HepG2 (cell line): ENCODE results near the gene GLI3. TPM values are rescaled to one million over a fixed set of nuclear protein-coding genes. Genes with fewer than 3 reads are reported as not detected.

ENCODE experiments used
- ATAC-seq: fragments of 200-7000 bp; cut with Tn5 transposase; 3 replicates; pipeline ENCODE4 v1.9.1; 2020; ENCODE audit warnings: mild to moderate bottlenecking, moderate library complexity
- BruUV-seq: library from RNA; stranded (reverse); fragments of 400-500 nt; replicated peaks from 2 replicates; lab custom pipeline; 2021; lab: Mats Ljungman, UMichigan
- CTCF ChIA-PET: fragments of 300-600 bp; formaldehyde crosslinking; extraction: SDS; loops from one replicate; lab custom pipeline; 2021; ENCODE audit warnings: low total read pairs, inconsistent platforms, low intra/inter-chr PET ratio; lab: Yijun Ruan, JAX
- POLR2A ChIA-PET: fragments of 350-600 bp; sonication (Branson Sonifier 250); formaldehyde crosslinking; loops from one replicate; lab custom pipeline; 2020; ENCODE audit warnings: antibody characterized with exemption, inconsistent platforms; lab: Yijun Ruan, JAX
- DNase-seq: peaks from one replicate; pipeline ENCODE4 v3.0.0-alpha.2; 2015; ENCODE audit warnings: low spot score
- FAIRE-seq: peaks from 3 replicates; lab custom pipeline; 2011; peaks lifted over from hg19 to GRCh38; lab: Jason Lieb, UNC
- H2AFZ ChIP-seq: one replicate; pipeline ENCODE4 v1.6.1; 2011; ENCODE audit warnings: low read length, inconsistent platforms
- H3K27ac ChIP-seq: fragments of 300-600 bp; 3 replicates; pipeline ENCODE4 v1.8.0; 2011; ENCODE audit warnings: mixed run types, mild to moderate bottlenecking, mixed read lengths, low read length, inconsistent platforms; ENCODE audit not compliant: insufficient read depth; ENCODE audit errors: extremely low read length
- H3K27me3 ChIP-seq, 2 experiments: fragments of 200-600 bp in 1 of 2; 2 replicates in 1 of 2; 3 replicates in 1 of 2; pipeline versions ENCODE4 v1.6.0 to v1.8.0; 2011; ENCODE audit warnings: low read length in 2 of 2, mild to moderate bottlenecking in 2 of 2, moderate library complexity in 2 of 2, inconsistent platforms in 1 of 2; ENCODE audit not compliant: insufficient read depth in 2 of 2, control insufficient read depth in 1 of 2
- H3K36me3 ChIP-seq, 2 experiments: fragments of 200-600 bp in 1 of 2; replicated peaks in 1 of 2; 2 replicates in 1 of 2; 3 replicates in 1 of 2; pipeline versions ENCODE4 v1.5.1 to v1.8.0; 2011; ENCODE audit warnings: low read length in 2 of 2, inconsistent platforms in 1 of 2; ENCODE audit not compliant: insufficient read depth in 2 of 2, control insufficient read depth in 1 of 2
- H3K4me1 ChIP-seq: 2 replicates; pipeline ENCODE4 v1.5.1; 2012; ENCODE audit warnings: low read length, inconsistent platforms; ENCODE audit not compliant: insufficient read depth
- H3K4me2 ChIP-seq: 2 replicates; pipeline ENCODE4 v1.6.0; 2011; ENCODE audit warnings: low read depth, low read length, inconsistent platforms
- H3K4me3 ChIP-seq, 3 experiments: fragments of 200-600 bp in 1 of 3; sonication (generic), shearing (Covaris generic) in 1 of 3; replicated peaks in 1 of 3; 2 replicates each; pipeline ENCODE4 v1.5.1; 2011 to 2016; ENCODE audit warnings: low read length in 3 of 3, inconsistent platforms in 2 of 3, low read depth in 2 of 3, mild to moderate bottlenecking in 2 of 3, control low read depth in 1 of 3, mixed read lengths in 1 of 3; ENCODE audit not compliant: insufficient read depth in 1 of 3
- H3K79me2 ChIP-seq: one replicate; pipeline ENCODE4 v1.6.1; 2011; ENCODE audit warnings: low read length, inconsistent platforms; ENCODE audit not compliant: insufficient read depth
- H3K9ac ChIP-seq: 2 replicates; pipeline ENCODE4 v1.6.0; 2011; ENCODE audit warnings: mild to moderate bottlenecking, low read depth, low read length, inconsistent platforms; ENCODE audit not compliant: insufficient read depth
- H3K9me3 ChIP-seq: 2 replicates; pipeline ENCODE4 v1.5.1; 2012; ENCODE audit warnings: mild to moderate bottlenecking, low read length
- H4K20me1 ChIP-seq: 2 replicates; pipeline ENCODE4 v1.6.0; 2011; ENCODE audit warnings: inconsistent platforms, mild to moderate bottlenecking, low read length, moderate library complexity; ENCODE audit not compliant: insufficient read depth
- AGO1 ChIP-seq: fragments of 200-400 bp; formaldehyde crosslinking; IDR thresholded peaks from 2 replicates; pipeline ENCODE4 v1.6.1; 2017; ENCODE audit warnings: mild to moderate bottlenecking, low read depth, low read length, moderate library complexity; ENCODE audit not compliant: poor library complexity, severe bottlenecking
- BORCS8-MEF2B ChIP-seq: sonication (generic); formaldehyde crosslinking; IDR thresholded peaks from 2 replicates; pipeline ENCODE4 v1.8.0; 2022; ENCODE audit warnings: mild to moderate bottlenecking, missing genetic modification reagents
- ELF1 ChIP-seq: sonication (generic); formaldehyde crosslinking; IDR thresholded peaks from 2 replicates; pipeline ENCODE4 v1.4.0; 2020; ENCODE audit warnings: missing genetic modification reagents
- GLI4 ChIP-seq: sonication (generic); formaldehyde crosslinking; IDR thresholded peaks from 2 replicates; pipeline ENCODE4 v1.5.1; 2020; ENCODE audit warnings: missing genetic modification reagents, mild to moderate bottlenecking, moderate library complexity, borderline replicate concordance
- NCOR1 ChIP-seq: fragments of 200-600 bp; sonication (generic); IDR thresholded peaks from 2 replicates; pipeline ENCODE4 v1.7.0; 2017; ENCODE audit warnings: antibody characterized with exemption, low read length, borderline replicate concordance
- NR2F2 ChIP-seq: IDR thresholded peaks from 2 replicates; pipeline ENCODE4 v1.6.1; 2012; ENCODE audit warnings: low read depth, inconsistent platforms, borderline replicate concordance
- REPIN1 ChIP-seq: sonication (generic); formaldehyde crosslinking; IDR thresholded peaks from 2 replicates; pipeline ENCODE4 v1.8.0; 2022; ENCODE audit warnings: missing genetic modification reagents, low read depth, mild to moderate bottlenecking, borderline replicate concordance
- XBP1 ChIP-seq: sonication (generic); formaldehyde crosslinking; IDR thresholded peaks from 2 replicates; pipeline ENCODE4 v1.5.0; 2020; ENCODE audit warnings: missing genetic modification reagents
- ZNF207 ChIP-seq: fragments of 450-650 bp; IDR thresholded peaks from 2 replicates; pipeline ENCODE4 v1.6.1; 2016; ENCODE audit warnings: antibody characterized with exemption, borderline replicate concordance
- ZNF260 ChIP-seq: sonication (generic); formaldehyde crosslinking; IDR thresholded peaks from 2 replicates; pipeline ENCODE4 v1.4.0; 2020; ENCODE audit warnings: missing genetic modification reagents, low read depth, mild to moderate bottlenecking, borderline replicate concordance
- ZNF33A ChIP-seq: sonication (generic); formaldehyde crosslinking; IDR thresholded peaks from 2 replicates; pipeline ENCODE4 v1.5.1; 2020; ENCODE audit warnings: missing genetic modification reagents, mild to moderate bottlenecking, moderate library complexity, borderline replicate concordance
- ZNF552 ChIP-seq: sonication (generic); formaldehyde crosslinking; IDR thresholded peaks from 2 replicates; pipeline ENCODE4 v1.9.0; 2022; ENCODE audit warnings: missing genetic modification reagents, mild to moderate bottlenecking, borderline replicate concordance
- ZNF569 ChIP-seq: sonication (generic); formaldehyde crosslinking; IDR thresholded peaks from 2 replicates; pipeline ENCODE4 v1.5.0; 2020; ENCODE audit warnings: mild to moderate bottlenecking, missing genetic modification reagents, moderate library complexity, borderline replicate concordance
- WGBS: methylation state at CpG from one replicate; pipeline ENCODE4 v1.1.6; 2017; ENCODE audit warnings: low lambda C conversion rate; 5-methylcytosine and 5-hydroxymethylcytosine counted together
- in situ Hi-C: cut with HindIII; loops from 2 replicates; pipeline ENCODE4 v1.10.0; 2017; ENCODE audit warnings: low pct_unique_long_range_greater_than_20kb; ENCODE audit not compliant: extremely low pct_ligation_motif_present
- intact Hi-C: fragments of 100-400 bp; cut with micrococcal nuclease; formaldehyde crosslinking; loops from one replicate; pipeline ENCODE4 v1.10.0; 2022; ENCODE audit not compliant: unreplicated experiment
- polyA plus RNA-seq, 8 experiments: library from polyadenylated mRNA; depleted of rRNA in 3 of 8; stranded (reverse) in 7 of 8; unstranded in 1 of 8; fragments of >200 nt; fragmentation: Illumina TruSeq in 4 of 8; extraction: Trizol in 4 of 8; gene quantifications; 2 replicates each; pipeline versions ENCODE4 v1.2.1 to v1.2.3, GENCODE V29; 2011 to 2016; ENCODE audit warnings: low read depth in 4 of 8, missing spikeins in 1 of 8, mixed read lengths in 1 of 8; ENCODE audit not compliant: insufficient read depth in 1 of 8
- total RNA-seq, 5 experiments: library from RNA; depleted of rRNA; stranded (reverse); fragments of >200 nt; fragmentation: Illumina TruSeq; extraction: Trizol; gene quantifications; 2 replicates each; pipeline ENCODE4 v1.2.3, GENCODE V29; 2016; ENCODE audit warnings: low read depth in 1 of 5
- TF ChIP-seq, protein P1 (sequence below): sonication (generic); formaldehyde crosslinking; IDR thresholded peaks from 2 replicates; pipeline ENCODE4 v1.8.0; 2023; ENCODE audit warnings: mild to moderate bottlenecking, missing genetic modification reagents
- TF ChIP-seq, protein P2 (sequence below): sonication (generic); formaldehyde crosslinking; IDR thresholded peaks from 2 replicates; pipeline ENCODE4 v1.5.1; 2020; ENCODE audit warnings: missing genetic modification reagents, mild to moderate bottlenecking, borderline replicate concordance
- TF ChIP-seq, protein P3 (sequence below): sonication (generic); formaldehyde crosslinking; IDR thresholded peaks from 2 replicates; pipeline ENCODE4 v1.4.0; 2020; ENCODE audit warnings: missing genetic modification reagents

GLI3 gene
- total and polyA plus RNA-seq, 2 of the 13 experiments (the other 11 are each of a cell fraction or from before 2014, with no cell fraction given) = not detected

DNA sequence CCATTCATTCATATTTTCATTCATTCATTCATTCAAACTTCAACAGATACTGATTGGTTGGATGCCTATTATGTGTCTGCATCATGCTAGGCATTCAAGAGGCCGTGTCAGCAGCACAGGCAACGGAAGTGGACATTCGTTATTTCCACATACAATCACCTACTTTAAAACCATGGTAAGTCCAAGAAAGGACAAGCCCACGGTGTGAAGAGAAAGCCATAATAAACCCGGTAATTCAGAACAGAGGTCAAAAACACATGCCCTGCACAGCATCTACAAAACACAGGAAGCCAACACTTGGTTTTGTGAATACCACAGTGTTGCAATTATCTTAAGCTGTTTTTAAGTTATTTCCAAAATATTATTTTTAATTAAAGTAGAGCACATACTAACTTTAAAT, 126.7 kb downstream of the GLI3 start:
- 2% methylated on average over 5 of the region's 5 CpGs for WGBS
- no peaks in the 10 kb centered on the region for H3K36me3 ChIP-seq
- CTCF ChIA-PET = no interaction called here
- no peak overlapping the region for H3K9ac ChIP-seq
- no peak overlapping the region for H3K4me2 ChIP-seq
- no peaks in the 10 kb centered on the region for H3K9me3 ChIP-seq
- no peak for TF ChIP-seq ZNF552 (CRISPR knock-in tag)
- no peak for TF ChIP-seq AGO1
- TF ChIP-seq, protein P1, sequence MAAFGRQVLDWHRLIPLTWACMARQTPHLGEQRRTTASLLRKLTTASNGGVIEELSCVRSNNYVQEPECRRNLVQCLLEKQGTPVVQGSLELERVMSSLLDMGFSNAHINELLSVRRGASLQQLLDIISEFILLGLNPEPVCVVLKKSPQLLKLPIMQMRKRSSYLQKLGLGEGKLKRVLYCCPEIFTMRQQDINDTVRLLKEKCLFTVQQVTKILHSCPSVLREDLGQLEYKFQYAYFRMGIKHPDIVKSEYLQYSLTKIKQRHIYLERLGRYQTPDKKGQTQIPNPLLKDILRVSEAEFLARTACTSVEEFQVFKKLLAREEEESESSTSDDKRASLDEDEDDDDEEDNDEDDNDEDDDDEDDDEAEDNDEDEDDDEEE = no peak
- TF ChIP-seq NCOR1 = no peak
- TF ChIP-seq ELF1 = no peak
- TF ChIP-seq, protein P2, sequence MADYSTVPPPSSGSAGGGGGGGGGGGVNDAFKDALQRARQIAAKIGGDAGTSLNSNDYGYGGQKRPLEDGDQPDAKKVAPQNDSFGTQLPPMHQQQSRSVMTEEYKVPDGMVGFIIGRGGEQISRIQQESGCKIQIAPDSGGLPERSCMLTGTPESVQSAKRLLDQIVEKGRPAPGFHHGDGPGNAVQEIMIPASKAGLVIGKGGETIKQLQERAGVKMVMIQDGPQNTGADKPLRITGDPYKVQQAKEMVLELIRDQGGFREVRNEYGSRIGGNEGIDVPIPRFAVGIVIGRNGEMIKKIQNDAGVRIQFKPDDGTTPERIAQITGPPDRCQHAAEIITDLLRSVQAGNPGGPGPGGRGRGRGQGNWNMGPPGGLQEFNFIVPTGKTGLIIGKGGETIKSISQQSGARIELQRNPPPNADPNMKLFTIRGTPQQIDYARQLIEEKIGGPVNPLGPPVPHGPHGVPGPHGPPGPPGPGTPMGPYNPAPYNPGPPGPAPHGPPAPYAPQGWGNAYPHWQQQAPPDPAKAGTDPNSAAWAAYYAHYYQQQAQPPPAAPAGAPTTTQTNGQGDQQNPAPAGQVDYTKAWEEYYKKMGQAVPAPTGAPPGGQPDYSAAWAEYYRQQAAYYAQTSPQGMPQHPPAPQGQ (CRISPR knock-in tag) = no peak
- TF ChIP-seq ZNF33A (CRISPR knock-in tag) = no peak
- TF ChIP-seq ZNF569 (CRISPR knock-in tag) = no peak
- no peak for TF ChIP-seq NR2F2
- TF ChIP-seq, protein P3, sequence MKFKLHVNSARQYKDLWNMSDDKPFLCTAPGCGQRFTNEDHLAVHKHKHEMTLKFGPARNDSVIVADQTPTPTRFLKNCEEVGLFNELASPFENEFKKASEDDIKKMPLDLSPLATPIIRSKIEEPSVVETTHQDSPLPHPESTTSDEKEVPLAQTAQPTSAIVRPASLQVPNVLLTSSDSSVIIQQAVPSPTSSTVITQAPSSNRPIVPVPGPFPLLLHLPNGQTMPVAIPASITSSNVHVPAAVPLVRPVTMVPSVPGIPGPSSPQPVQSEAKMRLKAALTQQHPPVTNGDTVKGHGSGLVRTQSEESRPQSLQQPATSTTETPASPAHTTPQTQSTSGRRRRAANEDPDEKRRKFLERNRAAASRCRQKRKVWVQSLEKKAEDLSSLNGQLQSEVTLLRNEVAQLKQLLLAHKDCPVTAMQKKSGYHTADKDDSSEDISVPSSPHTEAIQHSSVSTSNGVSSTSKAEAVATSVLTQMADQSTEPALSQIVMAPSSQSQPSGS = no peak
- no peak for TF ChIP-seq GLI4 (CRISPR knock-in tag)
- TF ChIP-seq XBP1 (CRISPR knock-in tag) = no peak
- no peak for TF ChIP-seq REPIN1 (CRISPR knock-in tag)
- TF ChIP-seq ZNF207 = no peak
- TF ChIP-seq BORCS8-MEF2B (CRISPR knock-in tag) = no peak
- TF ChIP-seq ZNF260 (CRISPR knock-in tag) = no peak
- TF ChIP-seq, all 625 proteins: peak for 0
- Histone ChIP-seq H3K27me3 (peaks cover 0 to 34% of the 10 kb centered on the region in 2 experiments; a peak in 3 of 5 replicates), H3K4me1 (no peaks in the 10 kb centered on the region), H4K20me1 (no peaks in the 10 kb centered on the region), H3K79me2 (no peaks in the 10 kb centered on the region), H2AFZ (no peak overlapping the region), H3K4me3 (no peak overlapping the region), H3K27ac (no peak overlapping the region)
- POLR2A ChIA-PET = no interaction called here
- ATAC-seq (no peak), FAIRE-seq (no peak), DNase-seq (no peak)
- in situ Hi-C loops (no loop called here), intact Hi-C loops (no loop called here)
- no TSS peak for BruUV-seq
